Activated naive CD4-positive, alpha-beta T cell (primary cell): ENCODE measurements around the gene PLOD2.
"Not testable (repeated sequence)": the region's sequence is repeated elsewhere in the genome, so short reads cannot be mapped to it uniquely, and the experiment has no call there.

Experiments
- DNase-seq, 4 experiments: peaks; one replicate each; lab custom pipeline; 2025; lab: John Stamatoyannopoulos, UW

The PLOD2 gene

GRCh38 chr3:146138902-146139301 is 22.1 kb downstream of the PLOD2 start:
- DNase-seq: no peak

- DNase-seq: no peak
Measured at GRCh38 chr3:146136647-146137046, 24.3 kb downstream of the PLOD2 start.

- no peak for DNase-seq
Measured at GRCh38 chr3:146134348-146135117, 26.5 kb downstream of the PLOD2 start.

- DNase-seq: no peak
Measured at GRCh38 chr3:146133441-146133840, 27.5 kb downstream of the PLOD2 start.

- no peak for DNase-seq
Measured at GRCh38 chr3:146131616-146132410, 29.2 kb downstream of the PLOD2 start.

- no peak for DNase-seq
Measured at GRCh38 chr3:146130881-146131371, 30.1 kb downstream of the PLOD2 start.

GRCh38 chr3:146129750-146130149 is 31.2 kb downstream of the PLOD2 start:
- DNase-seq: no peak

- no peak for DNase-seq
Measured at GRCh38 chr3:146128939-146129338, 32.0 kb downstream of the PLOD2 start.

- no peak for DNase-seq
Measured at GRCh38 chr3:146128179-146128578, 32.8 kb downstream of the PLOD2 start.

- no peak for DNase-seq
Measured at GRCh38 chr3:146125951-146126350, 35.0 kb downstream of the PLOD2 start.

GRCh38 chr3:146124126-146124801 is 36.7 kb downstream of the PLOD2 start:
- no peak for DNase-seq

- no peak for DNase-seq
Measured at GRCh38 chr3:146117406-146118285, 43.3 kb downstream of the PLOD2 start.

- no peak for DNase-seq
Measured at GRCh38 chr3:146115619-146116018, 45.4 kb downstream of the PLOD2 start.

- DNase-seq: not testable (repeated sequence)
Measured at GRCh38 chr3:146113804-146114203, 47.2 kb downstream of the PLOD2 start.

- DNase-seq: no peak
Measured at GRCh38 chr3:146111337-146111736, 49.6 kb downstream of the PLOD2 start.

GRCh38 chr3:146110161-146110560 is 50.8 kb downstream of the PLOD2 start:
- no peak for DNase-seq

- no peak for DNase-seq
Measured at GRCh38 chr3:146106986-146107385, 54.0 kb downstream of the PLOD2 start.

GRCh38 chr3:146104068-146104467 is 56.9 kb downstream of the PLOD2 start:
- DNase-seq: no peak

- no peak for DNase-seq
Measured at GRCh38 chr3:146102885-146103284, 58.1 kb downstream of the PLOD2 start.

GRCh38 chr3:146101538-146101937 is 59.4 kb downstream of the PLOD2 start:
- no peak for DNase-seq

- no peak for DNase-seq
Measured at GRCh38 chr3:146100825-146101444, 60.0 kb downstream of the PLOD2 start.
